DMS153 (cell line): ENCODE measurements around the gene MAP3K5.
"Not testable (repeated sequence)": the region's sequence is repeated elsewhere in the genome, so short reads cannot be mapped to it uniquely, and the experiment has no call there.

Experiments
- DNase-seq: peaks from one replicate; lab custom pipeline; 2025; lab: John Stamatoyannopoulos, UW

The MAP3K5 gene

GRCh38 chr6:136607932-136608772 is 184.1 kb downstream of the MAP3K5 start:
- DNase-seq = peak; percentile 14

- DNase-seq = peak; percentile 48
Measured at GRCh38 chr6:136607204-136607931, 184.9 kb downstream of the MAP3K5 start.

GRCh38 chr6:136604928-136605510 is 187.3 kb downstream of the MAP3K5 start:
- DNase-seq = no peak

- DNase-seq = no peak
Measured at GRCh38 chr6:136604328-136604825, 187.9 kb downstream of the MAP3K5 start.

- DNase-seq = no peak
Measured at GRCh38 chr6:136600818-136601217, 191.5 kb downstream of the MAP3K5 start.

GRCh38 chr6:136599329-136600011 is 192.8 kb downstream of the MAP3K5 start:
- no peak for DNase-seq

GRCh38 chr6:136598048-136598447 is 194.2 kb downstream of the MAP3K5 start:
- DNase-seq = no peak

GRCh38 chr6:136594671-136595070 is 197.6 kb downstream of the MAP3K5 start:
- no peak for DNase-seq

GRCh38 chr6:136593748-136594490 is 198.4 kb downstream of the MAP3K5 start:
- no peak for DNase-seq

GRCh38 chr6:136592930-136593673 is 199.2 kb downstream of the MAP3K5 start:
- no peak for DNase-seq

- DNase-seq = no peak
Measured at GRCh38 chr6:136591617-136592016, 200.7 kb downstream of the MAP3K5 start.

- not testable (repeated sequence) for DNase-seq
Measured at GRCh38 chr6:136590846-136591245, 201.4 kb downstream of the MAP3K5 start.

- DNase-seq = no peak
Measured at GRCh38 chr6:136587527-136587926, 204.8 kb downstream of the MAP3K5 start.

GRCh38 chr6:136586295-136586694 is 206.0 kb downstream of the MAP3K5 start:
- no peak for DNase-seq

- DNase-seq = not testable (repeated sequence)
Measured at GRCh38 chr6:136585523-136585922, 206.8 kb downstream of the MAP3K5 start.

- DNase-seq = not testable (repeated sequence)
Measured at GRCh38 chr6:136584290-136584689, 208.0 kb downstream of the MAP3K5 start.

- peak; percentile 9 for DNase-seq
Measured at GRCh38 chr6:136582711-136583471, 209.4 kb downstream of the MAP3K5 start.

GRCh38 chr6:136579800-136580199 is 212.5 kb downstream of the MAP3K5 start:
- DNase-seq = no peak

- DNase-seq = no peak
Measured at GRCh38 chr6:136576821-136577220, 215.5 kb downstream of the MAP3K5 start.

GRCh38 chr6:136571496-136571895 is 220.8 kb downstream of the MAP3K5 start:
- DNase-seq = no peak
